HG03565 (cell line): ENCODE measurements around the gene DNAAF6.

Experiments used
- ATAC-seq: cut with Tn5 transposase; IDR thresholded peaks from one replicate; pipeline ENCODE4 v1.9.1; 2021; ENCODE audit warnings: mild to moderate bottlenecking, moderate library complexity; ENCODE audit not compliant: unreplicated experiment

The DNAAF6 gene

DNA sequence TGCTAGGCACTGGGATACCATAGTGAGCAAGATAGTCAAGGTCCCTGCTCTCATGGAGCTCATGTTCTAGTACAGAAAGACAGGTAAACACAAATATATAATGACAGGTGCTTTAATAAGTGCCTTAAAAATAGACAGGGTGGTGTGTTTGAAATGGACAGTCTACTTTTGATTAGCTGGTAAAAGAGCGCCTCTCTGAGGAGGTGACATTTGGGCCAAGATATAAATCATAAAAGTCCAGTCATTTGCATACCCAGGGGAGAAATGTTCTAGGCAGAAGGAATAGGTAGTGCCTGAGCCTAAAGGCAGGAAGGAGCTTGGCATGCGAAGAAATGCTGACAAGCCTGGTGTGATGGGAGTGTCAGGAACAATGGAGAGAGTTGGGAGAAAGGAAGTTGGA, 83.6 kb downstream of the DNAAF6 start:
- ATAC-seq: no peak

DNA sequence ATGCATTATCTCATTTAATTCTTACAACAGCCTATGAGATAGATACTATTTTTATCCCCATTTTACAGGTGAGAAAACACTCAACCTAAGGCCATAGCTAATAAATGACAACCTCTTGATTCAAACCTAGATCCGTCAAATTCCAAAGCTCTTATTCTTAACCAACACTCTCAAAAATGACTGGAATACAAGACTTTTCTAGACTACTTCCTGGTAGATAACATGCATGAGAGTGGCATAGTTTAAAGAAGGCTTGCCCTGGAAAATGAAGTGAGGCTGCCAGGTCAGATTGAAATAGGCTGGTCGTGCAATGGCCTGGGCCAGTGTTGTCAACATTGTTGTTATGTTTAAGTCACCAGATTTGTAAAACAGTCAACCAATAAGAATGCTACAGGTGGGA, 86.6 kb downstream of the DNAAF6 start:
- no peak for ATAC-seq
